GM10847 (cell line): ENCODE measurements around the gene CCDC88A.

ENCODE experiments used
- POLR2A ChIP-seq: IDR thresholded peaks from 2 replicates; pipeline ENCODE4 v1.6.1; 2011; ENCODE audit not compliant: insufficient read length; ENCODE audit errors: extremely low read depth

CCDC88A gene

GRCh38 chr2:55419679-55420438, at the start of gene CCDC88A:
Gene CCDC88A (minus strand): TSS chr2:55419856. CDS start chr2:55419079, 777 bp downstream.
- peak; percentile 79 for TF ChIP-seq POLR2A

- no peak for TF ChIP-seq POLR2A
Observed at GRCh38 chr2:55461679-55462078, 42.0 kb upstream of the CCDC88A start.

- no peak for TF ChIP-seq POLR2A
Observed at GRCh38 chr2:55460562-55460961, 40.9 kb upstream of the CCDC88A start.

GRCh38 chr2:55459714-55460274, 40.1 kb upstream of the CCDC88A start:
- no peak for TF ChIP-seq POLR2A

- no peak for TF ChIP-seq POLR2A
Observed at GRCh38 chr2:55459279-55459678, 39.6 kb upstream of the CCDC88A start.

GRCh38 chr2:55454121-55454520, 34.5 kb upstream of the CCDC88A start:
- no peak for TF ChIP-seq POLR2A

- no peak for TF ChIP-seq POLR2A
Observed at GRCh38 chr2:55452879-55453278, 33.2 kb upstream of the CCDC88A start.

GRCh38 chr2:55451699-55452098, 32.0 kb upstream of the CCDC88A start:
- TF ChIP-seq POLR2A = no peak

- no peak for TF ChIP-seq POLR2A
Observed at GRCh38 chr2:55441280-55441892, 21.7 kb upstream of the CCDC88A start.

GRCh38 chr2:55439101-55439397, 19.4 kb upstream of the CCDC88A start:
- no peak for TF ChIP-seq POLR2A

GRCh38 chr2:55438391-55439100, 18.9 kb upstream of the CCDC88A start:
- no peak for TF ChIP-seq POLR2A

GRCh38 chr2:55437515-55438390, 18.1 kb upstream of the CCDC88A start:
- TF ChIP-seq POLR2A = no peak

GRCh38 chr2:55431982-55432627, 12.4 kb upstream of the CCDC88A start:
- TF ChIP-seq POLR2A = no peak

- no peak for TF ChIP-seq POLR2A
Observed at GRCh38 chr2:55430211-55430975, 10.7 kb upstream of the CCDC88A start.
